ENCODE measurements around the gene ZFPM1.
"Not testable (repeated sequence)": the region's sequence is repeated elsewhere in the genome, so short reads cannot be mapped to it uniquely, and the experiment has no call there.

DNA sequence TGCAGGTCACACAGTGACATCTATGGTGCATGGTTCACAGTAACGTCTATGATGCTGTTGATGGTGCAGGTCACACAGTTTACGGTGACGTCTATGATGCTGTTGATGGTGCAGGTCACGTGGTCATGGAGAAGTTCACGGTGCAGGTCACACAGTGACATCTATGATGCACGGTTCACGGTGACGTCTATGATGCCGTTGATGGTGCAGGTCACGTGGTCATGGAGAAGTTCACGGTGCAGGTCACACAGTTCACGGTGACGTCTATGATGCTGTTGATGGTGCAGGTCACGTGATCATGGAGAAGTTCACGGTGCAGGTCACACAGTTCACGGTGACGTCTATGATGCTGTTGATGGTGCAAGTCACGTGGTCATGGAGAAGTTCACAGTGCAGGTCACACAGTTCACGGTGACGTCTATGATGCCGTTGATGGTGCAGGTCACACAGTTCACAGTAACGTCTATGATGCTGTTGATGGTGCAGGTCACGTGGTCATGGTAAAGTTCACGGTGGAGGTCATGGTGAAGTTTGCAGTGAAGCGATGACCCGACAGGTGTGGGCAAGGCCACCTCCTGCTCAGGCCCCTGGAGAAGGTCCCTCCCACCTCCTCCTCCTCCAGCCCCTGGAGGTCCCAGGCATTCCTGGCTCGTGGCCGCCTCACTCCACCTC is 42.6 kb upstream of the ZFPM1 start:
- TF ChIP-seq YY1 (IDR thresholded peaks at IDR 0.05; ENCODE audit: insufficient read depth, insufficient read length); SUZ12 (IDR thresholded peaks at IDR 0.05; ENCODE audit: extremely low read depth, insufficient read depth, insufficient read length); ZNF274 (IDR thresholded peaks at IDR 0.05; ENCODE audit: low read depth, low read length): not testable (repeated sequence)
